Activated CD8-positive, alpha-beta memory T cell treated with anti-CD3 and anti-CD28 coated beads for 1 hour (primary cell): ENCODE measurements around the gene CXCL8.
"Not testable (repeated sequence)": the region's sequence is repeated elsewhere in the genome, so short reads cannot be mapped to it uniquely, and the experiment has no call there.

Experiments
- DNase-seq, 2 donors: peaks; one replicate each; pipeline ENCODE4 v3.0.0-alpha.2; 2020; ENCODE audit warnings: low read depth in 1 of 2; ENCODE audit errors: extremely low read depth in 1 of 2

The CXCL8 gene

GRCh38 chr4:73743281-73743680, 2.9 kb downstream of the CXCL8 start:
- no peak for DNase-seq

- DNase-seq: no peak
Measured at GRCh38 chr4:73743795-73744194, 3.4 kb downstream of the CXCL8 start.

GRCh38 chr4:73744203-73744602, 3.8 kb downstream of the CXCL8 start:
- DNase-seq: no peak

GRCh38 chr4:73750730-73751129, 10.4 kb downstream of the CXCL8 start:
- no peak for DNase-seq

GRCh38 chr4:73751166-73751565, 10.8 kb downstream of the CXCL8 start:
- no peak for DNase-seq

DNA sequence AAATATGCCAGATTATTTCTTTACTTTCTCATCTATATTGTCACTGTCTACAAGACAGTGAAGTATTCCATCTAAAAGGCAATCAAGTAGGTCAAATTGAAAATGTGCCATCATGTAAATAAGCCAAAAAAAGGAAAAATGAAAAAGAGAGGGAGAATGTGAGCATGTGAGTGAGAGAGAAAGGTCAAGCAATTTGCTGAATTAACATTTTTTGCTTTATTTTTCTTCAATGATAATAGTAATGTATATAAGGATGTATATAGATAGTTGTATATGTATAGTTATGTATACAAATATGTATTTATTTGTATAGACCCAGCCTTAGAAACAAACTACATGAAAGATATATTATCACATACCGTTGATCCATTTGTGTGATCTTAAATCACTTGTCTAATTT, 11.5 kb downstream of the CXCL8 start:
- no peak for DNase-seq

DNA sequence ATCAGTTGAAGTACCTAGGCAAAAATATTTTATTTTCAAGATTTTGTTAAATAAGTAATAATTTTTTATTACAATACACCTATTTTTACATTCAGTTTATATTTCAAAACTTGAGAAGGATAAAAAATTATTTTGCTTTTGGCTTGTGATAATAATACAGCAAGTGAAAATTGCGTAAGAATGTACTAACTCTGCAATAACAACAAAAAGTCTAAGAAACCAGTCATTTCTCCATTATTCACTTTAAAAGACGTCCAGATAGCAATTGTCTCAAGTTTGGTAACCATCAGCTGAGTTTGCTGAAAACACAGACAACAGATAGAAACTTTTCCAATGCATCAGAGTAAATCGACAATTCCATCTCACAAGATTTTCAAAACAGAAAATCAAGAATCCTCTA, 12.1 kb downstream of the CXCL8 start:
- DNase-seq: no peak

DNA sequence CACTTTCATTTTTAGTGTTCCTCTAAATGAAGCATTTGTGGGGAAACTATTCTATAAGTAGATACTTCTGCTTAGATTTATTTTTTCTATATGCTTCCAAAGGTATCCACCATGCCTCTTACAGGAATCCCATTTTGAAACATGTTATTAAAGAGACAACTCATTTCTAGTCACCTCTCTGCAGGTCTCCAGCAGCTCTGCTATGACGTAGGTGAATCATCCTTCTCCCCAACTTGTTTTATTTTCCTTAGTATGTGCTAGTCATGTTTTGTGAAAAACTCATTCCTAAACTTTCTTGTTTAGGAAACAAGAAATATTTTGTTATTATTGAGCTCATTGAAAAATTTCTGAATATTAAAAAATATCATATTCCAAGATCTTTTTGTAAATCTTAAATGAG, 12.8 kb downstream of the CXCL8 start:
- DNase-seq: no peak

- no peak for DNase-seq
Measured at GRCh38 chr4:73754934-73755333, 14.6 kb downstream of the CXCL8 start.

GRCh38 chr4:73759357-73759756, 19.0 kb downstream of the CXCL8 start:
- DNase-seq: no peak

GRCh38 chr4:73761856-73762255, 21.5 kb downstream of the CXCL8 start:
- no peak for DNase-seq

DNA sequence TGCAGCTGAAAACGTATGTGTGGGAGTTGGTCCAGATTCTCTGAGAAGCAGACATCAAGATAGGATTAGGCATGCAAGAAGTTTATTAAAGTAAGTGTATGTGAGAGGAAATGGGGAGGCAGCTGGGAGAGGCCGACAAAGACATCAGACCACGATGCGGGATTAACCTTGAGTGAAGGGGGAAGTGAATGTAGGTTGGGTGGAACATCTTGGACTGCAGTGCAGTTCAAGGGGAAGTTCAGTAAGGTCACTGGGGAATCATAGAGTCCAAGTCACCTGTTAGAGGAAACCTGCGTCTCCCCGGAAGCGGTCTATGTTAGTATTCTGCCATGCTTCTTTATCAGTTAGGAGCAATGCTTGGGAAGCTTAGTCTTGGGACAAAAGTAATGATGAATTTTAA, 22.0 kb downstream of the CXCL8 start:
- DNase-seq: no peak

DNA sequence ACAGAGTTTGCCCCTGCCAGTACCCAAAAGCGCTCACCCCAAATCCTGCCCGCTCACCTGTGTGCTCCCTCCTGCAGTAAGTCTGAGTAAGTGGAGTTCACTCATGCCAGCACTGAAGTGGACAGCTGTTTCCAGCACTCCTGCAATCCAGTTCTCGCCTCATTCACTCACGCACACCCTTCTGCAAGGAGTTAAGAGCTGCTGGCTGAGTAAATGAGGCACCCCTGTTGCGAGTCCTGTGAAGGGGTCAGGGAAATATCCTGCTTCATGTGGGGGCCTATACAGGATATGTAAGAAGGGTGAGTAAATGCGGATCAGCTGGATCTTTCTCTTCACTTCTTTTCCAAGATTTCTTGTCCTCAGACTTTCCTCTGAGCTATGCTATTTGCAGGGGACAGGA, 23.5 kb downstream of the CXCL8 start:
- no peak for DNase-seq

GRCh38 chr4:73764513-73764912, 24.1 kb downstream of the CXCL8 start:
- DNase-seq: no peak

DNA sequence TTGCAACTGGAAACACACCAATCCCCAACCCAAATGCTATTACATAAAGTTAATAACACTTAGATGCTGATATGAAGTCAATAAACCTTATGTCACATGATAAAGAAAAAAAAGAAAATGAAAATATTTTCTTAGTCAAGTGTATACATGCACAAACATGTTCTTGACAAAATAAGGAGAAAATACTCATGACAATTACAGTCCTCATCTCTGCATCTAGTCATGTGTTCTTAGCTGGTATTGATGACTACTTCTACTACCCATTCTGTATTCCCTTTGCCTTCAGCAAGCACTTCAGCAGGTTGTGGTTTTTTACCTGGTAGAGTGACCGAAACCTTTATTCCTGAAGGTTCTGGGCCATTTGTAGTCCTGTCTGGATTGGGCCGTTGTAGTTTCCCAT, 24.9 kb downstream of the CXCL8 start:
- DNase-seq: no peak

- no peak for DNase-seq
Measured at GRCh38 chr4:73770917-73771316, 30.5 kb downstream of the CXCL8 start.

GRCh38 chr4:73772363-73772762, 32.0 kb downstream of the CXCL8 start:
- no peak for DNase-seq

DNA sequence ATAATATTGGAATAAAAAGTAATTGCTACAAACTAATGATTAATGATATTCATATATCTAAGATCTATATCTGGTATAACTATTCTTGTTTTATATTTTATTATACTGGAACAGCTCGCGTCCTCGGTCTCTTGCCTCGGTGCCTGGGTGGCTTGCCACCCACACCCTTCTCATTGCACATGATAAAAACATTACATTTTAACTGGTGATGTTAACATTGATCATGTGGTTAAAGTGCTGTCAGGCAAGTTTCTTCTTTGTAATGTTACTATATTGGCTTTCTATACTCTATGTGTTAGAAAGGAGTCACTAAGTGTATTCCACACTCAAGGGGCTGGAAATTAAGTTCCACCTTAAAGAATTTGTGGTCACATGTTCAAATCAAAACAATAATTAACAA, 34.0 kb downstream of the CXCL8 start:
- not testable (repeated sequence) for DNase-seq

DNA sequence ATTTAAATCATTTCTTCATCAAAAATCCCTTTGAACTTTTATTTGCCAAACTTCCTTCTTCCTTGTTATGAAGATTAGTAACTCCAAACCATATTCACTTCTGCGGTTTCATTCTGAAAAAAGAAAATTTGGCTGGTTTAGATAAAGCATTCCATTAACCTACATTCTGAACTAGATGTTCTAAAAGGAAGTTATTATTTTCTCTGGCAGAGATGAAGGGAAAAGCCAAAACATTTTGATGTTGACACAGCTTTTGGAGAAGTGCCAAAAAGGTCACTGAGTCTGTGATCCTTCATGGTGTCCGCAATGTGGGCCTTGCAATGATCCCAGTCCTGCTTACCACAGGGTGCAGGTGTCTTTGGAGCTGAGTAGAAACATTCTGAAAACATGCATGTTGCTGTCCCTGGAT, 36.0 kb downstream of the CXCL8 start:
- no peak for DNase-seq

DNA sequence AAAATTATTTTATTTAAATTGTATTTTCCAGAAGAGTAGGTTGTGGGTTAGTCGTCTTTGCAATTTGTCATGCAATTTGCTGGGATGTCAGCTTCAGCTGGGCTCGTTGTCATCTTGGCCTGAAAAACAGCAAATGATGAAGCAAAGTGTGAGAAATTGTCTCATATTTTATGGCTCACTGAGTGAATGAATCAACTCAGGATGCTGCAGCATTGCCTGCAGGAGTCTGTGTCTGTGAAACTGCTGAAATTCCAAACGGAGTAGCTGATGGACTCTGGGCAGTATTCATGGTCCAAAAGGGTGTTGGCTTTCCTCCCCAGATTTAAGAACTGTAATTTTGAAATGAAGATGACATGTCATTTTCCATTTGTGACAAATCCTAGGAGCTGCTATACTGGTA, 37.2 kb downstream of the CXCL8 start:
- no peak for DNase-seq

DNA sequence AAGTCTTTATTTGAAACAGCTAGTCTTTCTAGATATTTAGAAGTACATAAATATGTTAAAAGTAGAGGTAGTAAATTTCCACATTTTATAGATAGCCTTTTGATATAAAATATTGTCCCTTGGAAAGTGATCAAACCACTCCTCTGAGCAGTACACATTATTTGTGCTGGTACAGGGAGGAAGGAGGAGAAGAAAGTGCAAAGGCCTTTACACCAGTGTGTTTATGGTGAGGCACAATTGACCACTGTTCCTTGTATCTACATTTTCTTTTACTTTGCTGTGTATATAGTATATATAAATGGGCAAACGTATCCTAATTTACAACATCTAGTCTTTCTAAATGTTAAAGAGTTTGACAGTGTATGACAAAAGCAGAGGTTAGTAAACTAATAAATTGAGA, 39.9 kb downstream of the CXCL8 start:
- no peak for DNase-seq

GRCh38 chr4:73780834-73781233, 40.5 kb downstream of the CXCL8 start:
- no peak for DNase-seq

DNA sequence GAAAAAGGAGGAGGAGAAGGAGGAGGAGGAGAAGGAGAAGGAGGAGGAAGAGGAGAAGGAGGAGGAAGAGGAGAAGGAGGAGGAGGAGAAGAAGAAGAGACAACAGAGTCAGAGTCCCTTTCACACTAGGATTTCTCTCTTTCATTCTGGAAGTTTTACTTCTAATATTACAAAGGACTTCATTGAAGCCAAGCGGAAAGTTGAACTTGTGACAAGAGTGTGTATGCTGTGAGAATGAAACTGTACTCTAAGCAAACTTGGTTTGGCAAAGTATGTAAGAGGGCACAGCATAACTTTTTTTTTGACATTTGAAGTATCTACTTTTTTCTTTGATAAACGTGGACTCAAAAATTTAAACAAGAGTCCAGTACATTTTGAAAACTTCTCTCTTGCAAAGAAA, 48.0 kb downstream of the CXCL8 start:
- DNase-seq: no peak
